Left lung (tissue), 10 donors: ENCODE results near the gene INHA. TPM values are rescaled to one million over a fixed set of nuclear protein-coding genes. Genes with fewer than 3 reads are reported as not detected.

Experiments used
- ATAC-seq: fragments of 200-7000 bp; cut with Tn5 transposase; one replicate; pipeline ENCODE4 v1.9.1; 2020; ENCODE audit warnings: moderate library complexity
- DNase-seq, 4 donors: peaks; one replicate each; pipeline ENCODE4 v3.0.0-alpha.2; 2013 to 2020
- H3K27ac ChIP-seq, 2 donors: fragments of 200-600 bp; sonication (generic) in 1 of 2; one replicate each; pipeline versions ENCODE4 v1.5.0 to v1.8.0; 2020 to 2021
- H3K27me3 ChIP-seq, 2 donors: fragments of 200-600 bp; sonication (generic) in 1 of 2; one replicate each; pipeline versions ENCODE4 v1.5.0 to v1.8.0; 2020 to 2021
- H3K36me3 ChIP-seq, 2 donors: fragments of 200-600 bp; sonication (generic) in 1 of 2; one replicate each; pipeline versions ENCODE4 v1.5.0 to v1.8.0; 2020 to 2021
- H3K4me1 ChIP-seq, 2 donors: fragments of 200-600 bp; one replicate each; pipeline ENCODE4 v1.8.0; 2021
- H3K4me3 ChIP-seq, 2 donors: fragments of 200-600 bp; sonication (generic) in 1 of 2; one replicate each; pipeline versions ENCODE4 v1.5.0 to v1.8.0; 2020 to 2021; ENCODE audit warnings: mild to moderate bottlenecking in 1 of 2
- H3K9me3 ChIP-seq, 2 donors: fragments of 200-600 bp; sonication (generic) in 1 of 2; one replicate each; pipeline versions ENCODE4 v1.5.0 to v1.8.0; 2020 to 2021
- CTCF ChIP-seq, 2 donors: fragments of 200-600 bp; sonication (generic) in 1 of 2; IDR thresholded peaks; one replicate each; pipeline versions ENCODE4 v1.5.0 to v1.8.0; 2021; ENCODE audit warnings: antibody characterized with exemption in 2 of 2
- intact Hi-C, 2 donors: fragments of 100-400 bp; cut with DNase I; formaldehyde crosslinking; loops; one replicate each; pipeline versions ENCODE4 v1.11.2 to v1.14.2; 2022
- polyA plus RNA-seq, 6 donors: library from polyadenylated mRNA; unstranded; fragments of 120-200 nt; gene quantifications; one replicate each; pipeline ENCODE4 v1.2.1, GENCODE V29; 2013; ENCODE audit not compliant: insufficient read length in 6 of 6
- total RNA-seq, 2 donors: library from RNA; stranded (reverse); fragmentation: NEBNext Ultra II Directional; extraction: Animal tissue kit (Norgen Biotek cat#: 25700); gene quantifications; one replicate each; pipeline ENCODE4 v1.2.1, GENCODE V29; 2021
- donor health status: DM: no; HTN: yes; CAD: no.
- donor health status: DM: no; HTN: no; CAD: no.

The INHA gene
- total and polyA plus RNA-seq, 8 donors = 0.37 to 1.9 (median 1.0) TPM

- Histone ChIP-seq H3K9me3 (no peaks in the 10 kb centered on the region), H3K27ac (no peak overlapping the region), H3K27me3 (no peaks in the 10 kb centered on the region), H3K4me1 (no peaks in the 10 kb centered on the region), H3K4me3 (no peak overlapping the region), H3K36me3 (peaks cover 0 to 86% of the 10 kb centered on the region in 2 donors)
- no peak for ATAC-seq
- intact Hi-C loops = no loop called here
- DNase-seq = no peak
- no peak for TF ChIP-seq CTCF (IDR thresholded peaks at IDR 0.05)
Measured at GRCh38 chr2:219611866-219612576, 39.9 kb downstream of the INHA start.

- intact Hi-C loops = no loop called here
- no peak overlapping the region for H3K27ac ChIP-seq
- no peaks in the 10 kb centered on the region for H3K27me3 ChIP-seq
- DNase-seq (no peak), ATAC-seq (no peak)
- peaks cover 0 to 79% of the 10 kb centered on the region in 2 donors for H3K36me3 ChIP-seq
- no peak overlapping the region for H3K4me3 ChIP-seq
- TF ChIP-seq CTCF (IDR thresholded peaks at IDR 0.05) = no peak
- no peaks in the 10 kb centered on the region for H3K4me1 ChIP-seq
- no peaks in the 10 kb centered on the region for H3K9me3 ChIP-seq
Measured at GRCh38 chr2:219612577-219613286, 40.6 kb downstream of the INHA start.

- H3K4me1 ChIP-seq = no peaks in the 10 kb centered on the region
- intact Hi-C loops = no loop called here
- H3K36me3 ChIP-seq = peaks cover 0 to 71% of the 10 kb centered on the region in 2 donors
- H3K4me3 ChIP-seq = no peak overlapping the region
- no peaks in the 10 kb centered on the region for H3K27me3 ChIP-seq
- no peak overlapping the region for H3K27ac ChIP-seq
- no peaks in the 10 kb centered on the region for H3K9me3 ChIP-seq
- DNase-seq = no peak
- ATAC-seq = no peak
- TF ChIP-seq CTCF (IDR thresholded peaks at IDR 0.05) = no peak
Measured at GRCh38 chr2:219613461-219614070, 41.5 kb downstream of the INHA start.

GRCh38 chr2:219614076-219614860 lies 42.2 kb downstream of the INHA start:
- no peak for DNase-seq
- no peak for ATAC-seq
- Histone ChIP-seq H3K36me3 (peaks cover 0 to 64% of the 10 kb centered on the region in 2 donors), H3K9me3 (no peaks in the 10 kb centered on the region), H3K4me3 (no peak overlapping the region), H3K27me3 (no peaks in the 10 kb centered on the region), H3K4me1 (no peaks in the 10 kb centered on the region), H3K27ac (no peak overlapping the region)
- no peak for TF ChIP-seq CTCF (IDR thresholded peaks at IDR 0.05)
- intact Hi-C loops = no loop called here
